Measurements from ENCODE around the gene EMILIN2. TPM values are rescaled to one million over a fixed set of nuclear protein-coding genes. Genes with fewer than 3 reads are reported as not detected.

Gene EMILIN2
- total and polyA plus RNA-seq, 2 donors, result 15.7 to 17.0 TPM

DNA sequence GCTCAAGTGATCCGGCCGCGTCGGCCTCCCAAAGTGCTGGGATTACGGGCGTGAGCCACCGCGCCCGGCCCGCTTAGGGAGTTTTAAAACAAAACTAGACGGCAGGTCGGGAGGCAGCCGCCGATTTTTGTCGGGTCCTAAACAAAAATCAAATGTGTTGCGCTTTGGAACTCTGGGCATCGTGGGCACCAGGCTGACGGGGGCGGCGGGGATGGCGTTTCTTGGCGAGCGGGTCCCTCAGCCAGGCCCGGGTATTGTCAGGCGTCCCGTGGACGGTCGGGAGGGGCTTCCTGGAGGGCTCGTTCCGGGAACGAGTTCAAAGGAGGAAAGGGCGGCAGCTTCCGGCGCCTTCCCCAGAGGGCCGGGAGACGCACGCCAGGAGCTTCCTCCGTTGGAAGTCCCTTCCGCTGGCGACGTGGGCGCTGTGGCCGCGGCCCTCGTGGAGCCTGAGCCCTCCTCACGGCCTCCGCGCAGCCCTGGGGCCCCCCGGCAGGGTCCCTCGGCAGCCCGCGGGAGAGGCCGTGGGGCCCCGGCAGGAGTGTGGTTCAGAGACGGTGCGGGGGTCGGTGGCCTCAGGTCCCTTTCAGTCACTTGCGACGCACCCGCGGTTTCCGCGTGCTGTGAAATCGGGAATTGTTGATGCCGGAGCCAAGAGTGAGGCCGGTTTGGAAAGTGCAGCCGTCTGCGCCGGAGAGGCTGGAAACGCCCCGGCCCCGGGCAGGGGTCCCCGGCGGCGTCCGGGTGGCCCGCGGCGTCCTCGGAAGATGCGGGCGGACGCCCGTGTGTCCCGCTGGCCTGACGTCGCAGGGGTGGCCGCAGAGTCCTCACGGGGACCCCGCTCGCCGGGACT lies 59.3 kb downstream of the EMILIN2 start:
- DNase-seq (ENCODE audit: extremely low spot score), result no peak
- peak overlapping the region; percentile 27 for H3K27ac ChIP-seq (ENCODE audit: low read depth)
- no peaks in the 10 kb centered on the region for H3K4me1 ChIP-seq (ENCODE audit: insufficient read depth)
- no peaks in the 10 kb centered on the region for H3K36me3 ChIP-seq (ENCODE audit: insufficient read depth)
- H3K4me3 ChIP-seq (ENCODE audit: low read depth, low read length), result peak overlapping the region; percentile 60
- WGBS, result 10% methylated on average over 92 of the region's 92 CpGs

DNA sequence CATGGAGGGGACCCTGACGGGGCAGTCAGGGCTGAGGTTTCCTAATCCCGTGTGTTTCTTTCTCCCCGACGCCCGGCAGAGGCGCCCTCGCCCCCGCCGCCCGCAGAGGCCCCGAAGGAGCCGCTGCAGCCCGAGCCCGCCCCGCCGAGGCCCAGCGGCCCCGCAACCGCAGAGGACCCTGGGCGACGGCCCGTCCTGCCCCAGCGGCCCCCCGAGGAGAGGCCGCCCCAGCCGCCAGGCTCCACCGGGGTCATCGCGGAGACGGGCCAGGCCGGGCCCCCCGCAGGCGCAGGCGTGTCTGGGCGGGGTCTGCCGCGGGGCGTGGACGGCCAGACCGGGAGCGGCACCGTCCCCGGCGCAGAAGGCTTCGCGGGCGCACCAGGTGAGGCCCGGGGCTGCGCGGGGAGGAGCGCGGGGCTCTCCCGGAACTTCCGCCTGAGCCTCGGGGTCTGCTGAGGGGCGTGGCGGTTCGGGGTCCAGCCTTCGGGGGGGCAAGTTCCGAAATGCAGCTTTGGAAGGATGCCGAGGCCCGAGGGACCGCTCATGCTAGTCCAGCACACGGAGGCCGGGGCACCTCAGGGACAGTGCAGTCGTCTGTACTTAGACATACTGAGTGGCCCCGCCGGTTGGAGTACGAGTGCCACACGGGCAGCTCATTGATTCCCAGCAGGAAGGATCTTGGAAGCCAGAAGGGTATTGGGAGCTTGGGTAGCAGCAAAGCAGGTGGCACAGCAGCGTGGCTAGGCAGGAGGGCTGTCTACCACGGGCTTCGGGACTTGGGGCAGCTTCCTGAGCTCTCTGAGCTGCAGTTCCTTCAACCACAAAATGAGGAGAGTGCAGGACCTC lies 60.1 kb downstream of the EMILIN2 start:
- peaks cover 1% of the 10 kb centered on the region for H3K36me3 ChIP-seq (ENCODE audit: insufficient read depth)
- H3K4me1 ChIP-seq (ENCODE audit: insufficient read depth), result no peaks in the 10 kb centered on the region
- 4% methylated on average over 73 of the region's 73 CpGs for WGBS
- peak overlapping the region; percentile 60 for H3K4me3 ChIP-seq (ENCODE audit: low read depth, low read length)
- DNase-seq (ENCODE audit: extremely low spot score), result no peak
- H3K27ac ChIP-seq (ENCODE audit: low read depth), result no peak overlapping the region

DNA sequence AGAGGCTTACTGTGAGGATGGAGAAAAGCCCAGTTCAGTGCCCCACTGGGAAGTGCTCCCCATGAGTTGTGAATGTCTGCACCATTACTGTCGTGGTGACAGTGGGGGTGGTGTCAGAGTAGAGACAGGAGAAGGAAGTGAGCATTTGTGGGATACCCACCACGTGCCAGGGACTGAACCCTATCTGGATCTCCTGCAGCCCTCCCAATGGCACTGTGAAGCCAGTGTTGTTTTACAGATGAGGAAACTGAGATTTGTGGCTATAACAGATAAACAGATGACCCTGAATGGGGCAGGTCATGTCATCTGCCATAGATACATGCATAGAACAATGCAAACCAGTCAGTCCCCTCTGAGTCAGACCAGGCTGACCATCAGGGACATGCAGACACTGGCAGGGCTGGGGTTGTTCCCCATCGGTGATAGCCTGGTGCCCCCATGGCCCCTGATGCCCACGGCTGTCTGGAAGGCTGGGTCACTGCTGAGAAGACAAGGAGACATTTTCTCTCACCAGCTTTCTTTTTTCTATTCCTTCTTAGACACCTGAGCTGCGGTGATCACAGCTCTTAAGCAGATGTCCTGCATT lies 60.8 kb downstream of the EMILIN2 start:
- DNase-seq (ENCODE audit: extremely low spot score), result no peak
- no peaks in the 10 kb centered on the region for H3K4me1 ChIP-seq (ENCODE audit: insufficient read depth)
- WGBS, result 87% methylated on average over 5 of the region's 5 CpGs
- H3K4me3 ChIP-seq (ENCODE audit: low read depth, low read length), result no peak overlapping the region
- peaks cover 1% of the 10 kb centered on the region for H3K36me3 ChIP-seq (ENCODE audit: insufficient read depth)
- H3K27ac ChIP-seq (ENCODE audit: low read depth), result no peak overlapping the region

DNA sequence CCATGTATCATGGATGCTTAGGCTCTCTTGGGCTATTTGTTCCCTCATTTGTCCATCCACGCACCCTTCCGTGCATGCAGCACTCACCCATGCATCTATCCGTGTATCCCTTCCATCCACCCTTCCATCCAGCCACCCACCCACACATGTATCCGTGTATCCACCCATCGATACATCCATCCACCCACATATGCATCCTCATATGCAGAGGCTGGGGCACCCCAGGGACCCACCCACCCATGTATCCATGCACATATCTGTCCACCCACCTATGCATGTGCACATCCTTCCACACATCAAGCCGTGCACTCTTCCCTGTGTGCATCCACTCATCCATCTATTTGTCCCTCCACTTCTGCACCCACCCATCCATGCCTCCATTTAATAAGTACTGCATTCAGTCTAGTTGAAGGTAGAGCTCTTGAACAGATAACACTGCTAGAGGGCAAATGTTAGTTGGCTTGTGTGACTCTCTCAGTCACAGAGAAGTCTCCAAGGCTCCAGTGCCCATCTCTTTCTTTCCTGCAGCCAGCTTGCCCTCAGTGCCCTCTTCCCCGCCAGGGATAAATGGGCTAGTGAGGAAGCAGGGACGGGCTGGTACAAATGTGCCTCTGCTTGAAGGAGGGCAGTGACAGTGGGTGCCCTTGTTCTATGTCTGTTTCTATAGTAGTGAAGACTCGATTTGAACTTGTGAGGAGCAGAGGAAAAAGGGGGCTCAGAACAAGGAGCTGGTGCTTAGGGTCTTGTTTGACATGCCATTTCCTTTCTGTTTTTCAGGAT lies 61.5 kb downstream of the EMILIN2 start:
- Histone ChIP-seq H3K36me3 (ENCODE audit: insufficient read depth) (peaks cover 1% of the 10 kb centered on the region), H3K4me1 (ENCODE audit: insufficient read depth) (no peaks in the 10 kb centered on the region), H3K27ac (ENCODE audit: low read depth) (no peak overlapping the region), H3K4me3 (ENCODE audit: low read depth, low read length) (no peak overlapping the region)
- 92% methylated on average over 9 of the region's 9 CpGs for WGBS
- no peak for DNase-seq (ENCODE audit: extremely low spot score)

DNA sequence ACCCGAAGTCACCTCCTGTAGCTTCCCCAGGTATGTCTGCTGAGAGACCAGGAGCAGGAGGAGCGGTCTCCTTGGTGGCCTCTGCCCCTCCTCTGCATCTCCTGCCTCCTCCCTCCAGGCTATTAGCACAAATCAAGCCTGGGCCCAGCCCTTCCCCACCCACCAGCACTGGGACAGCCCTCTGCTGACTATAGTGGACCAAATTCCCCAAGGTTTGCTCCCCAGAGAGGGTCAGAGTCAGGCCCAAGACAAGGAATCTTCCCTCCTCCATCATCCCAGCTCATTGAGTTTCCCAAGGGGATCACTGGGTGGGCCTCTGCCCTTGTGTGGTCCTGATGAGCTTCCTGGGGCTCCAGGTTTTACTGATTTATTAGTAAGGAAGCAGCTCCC lies 62.1 kb downstream of the EMILIN2 start:
- no peaks in the 10 kb centered on the region for H3K4me1 ChIP-seq (ENCODE audit: insufficient read depth)
- 85% methylated on average over 2 of the region's 2 CpGs for WGBS
- no peak overlapping the region for H3K27ac ChIP-seq (ENCODE audit: low read depth)
- peaks cover 1% of the 10 kb centered on the region for H3K36me3 ChIP-seq (ENCODE audit: insufficient read depth)
- no peak overlapping the region for H3K4me3 ChIP-seq (ENCODE audit: low read depth, low read length)
- DNase-seq (ENCODE audit: extremely low spot score), result no peak

DNA sequence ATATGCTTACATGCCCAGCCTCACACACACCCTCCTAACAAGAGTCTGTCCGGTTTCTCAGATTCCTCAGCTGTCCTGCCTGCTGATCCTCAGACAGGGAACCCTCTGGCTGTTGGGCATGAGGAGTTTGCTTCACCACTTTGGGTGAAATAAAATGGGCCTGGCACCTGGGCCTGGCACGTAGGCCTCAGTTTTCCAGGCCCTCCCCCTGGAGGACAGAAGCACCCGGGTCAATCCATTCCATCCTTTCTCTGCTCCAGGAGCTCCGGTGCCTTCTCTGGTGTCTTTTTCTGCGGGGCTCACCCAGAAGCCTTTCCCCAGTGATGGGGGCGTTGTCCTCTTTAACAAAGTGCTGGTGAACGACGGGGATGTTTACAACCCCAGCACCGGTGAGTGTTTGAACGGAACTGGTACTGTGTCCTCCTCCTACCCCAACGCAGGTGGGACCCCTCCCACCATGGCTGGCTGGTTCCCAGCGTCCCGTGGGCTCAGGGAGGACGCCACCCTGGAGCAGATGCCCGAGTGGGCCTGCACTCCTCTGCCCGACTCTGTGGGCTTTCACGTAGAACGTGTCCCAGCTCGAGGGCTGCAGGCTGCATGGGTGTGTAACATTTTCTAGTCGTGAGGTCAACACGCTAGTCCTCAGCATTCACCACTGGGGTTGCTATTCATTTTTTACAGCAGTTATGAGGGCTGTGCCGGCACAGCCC lies 62.8 kb downstream of the EMILIN2 start:
- Histone ChIP-seq H3K4me1 (ENCODE audit: insufficient read depth) (no peaks in the 10 kb centered on the region), H3K4me3 (ENCODE audit: low read depth, low read length) (no peak overlapping the region), H3K27ac (ENCODE audit: low read depth) (no peak overlapping the region), H3K36me3 (ENCODE audit: insufficient read depth) (peaks cover 1% of the 10 kb centered on the region)
- 81% methylated on average over 22 of the region's 22 CpGs for WGBS
- DNase-seq (ENCODE audit: extremely low spot score), result no peak

DNA sequence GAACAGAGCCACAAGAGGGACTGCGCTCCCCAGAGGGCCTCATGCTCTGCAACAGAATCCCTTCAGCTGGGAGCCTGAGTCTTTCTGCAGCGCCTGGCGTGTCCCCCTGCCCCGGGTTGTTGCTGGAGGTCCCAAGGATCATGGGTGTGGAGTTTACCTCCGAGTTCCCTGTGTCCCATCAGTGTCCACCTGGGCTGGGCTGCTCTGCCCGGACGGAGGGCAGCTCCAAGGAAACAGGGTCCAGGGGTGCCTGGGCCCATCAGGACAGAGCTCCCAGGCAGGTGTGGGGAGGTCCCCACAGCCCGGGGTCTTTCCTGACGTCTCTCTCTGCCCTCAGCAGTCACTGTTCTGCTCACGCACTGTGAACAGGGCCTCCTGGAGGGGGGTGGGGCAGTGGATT lies 63.5 kb downstream of the EMILIN2 start:
- Histone ChIP-seq H3K36me3 (ENCODE audit: insufficient read depth) (peaks cover 1% of the 10 kb centered on the region), H3K4me1 (ENCODE audit: insufficient read depth) (no peaks in the 10 kb centered on the region), H3K4me3 (ENCODE audit: low read depth, low read length) (no peak overlapping the region), H3K27ac (ENCODE audit: low read depth) (no peak overlapping the region)
- no peak for DNase-seq (ENCODE audit: extremely low spot score)
- WGBS, result 95% methylated on average over 10 of the region's 10 CpGs

DNA sequence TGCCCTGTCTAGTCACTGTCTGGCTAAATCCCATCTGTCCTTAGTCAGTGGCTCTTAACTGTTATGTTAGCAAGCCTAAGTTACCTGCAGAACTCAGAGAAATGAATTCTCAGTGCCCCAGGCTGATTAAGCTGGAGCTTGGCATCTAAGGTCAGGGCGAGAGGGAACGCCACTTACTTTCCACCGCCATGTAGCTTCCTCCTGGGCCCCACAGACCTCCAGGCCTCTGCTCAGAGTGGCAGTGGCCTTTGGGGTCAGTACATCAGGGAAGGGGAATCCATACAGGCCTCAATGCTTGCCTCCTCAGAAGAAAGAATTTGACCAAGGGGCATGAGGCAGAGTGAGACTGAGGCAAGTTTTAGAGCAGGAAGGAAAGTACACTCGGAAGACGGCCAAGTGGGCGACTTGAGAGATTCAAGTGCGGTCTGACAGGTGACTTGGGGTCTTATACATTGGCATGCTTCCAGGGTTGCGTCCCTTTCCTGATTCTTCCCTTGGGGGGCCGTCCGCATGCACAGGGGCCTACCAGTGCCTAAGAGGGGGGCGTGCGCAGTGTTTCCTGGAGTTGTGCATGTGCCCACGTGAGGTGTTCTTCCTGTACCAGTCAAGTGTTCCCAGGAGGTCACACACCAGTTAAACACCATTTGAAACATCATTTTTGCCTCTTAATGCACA lies 64.1 kb downstream of the EMILIN2 start:
- no peak for DNase-seq (ENCODE audit: extremely low spot score)
- WGBS, result 92% methylated on average over 13 of the region's 13 CpGs
- no peak overlapping the region for H3K27ac ChIP-seq (ENCODE audit: low read depth)
- H3K36me3 ChIP-seq (ENCODE audit: insufficient read depth), result peaks cover 1% of the 10 kb centered on the region
- no peak overlapping the region for H3K4me3 ChIP-seq (ENCODE audit: low read depth, low read length)
- H3K4me1 ChIP-seq (ENCODE audit: insufficient read depth), result no peaks in the 10 kb centered on the region

DNA sequence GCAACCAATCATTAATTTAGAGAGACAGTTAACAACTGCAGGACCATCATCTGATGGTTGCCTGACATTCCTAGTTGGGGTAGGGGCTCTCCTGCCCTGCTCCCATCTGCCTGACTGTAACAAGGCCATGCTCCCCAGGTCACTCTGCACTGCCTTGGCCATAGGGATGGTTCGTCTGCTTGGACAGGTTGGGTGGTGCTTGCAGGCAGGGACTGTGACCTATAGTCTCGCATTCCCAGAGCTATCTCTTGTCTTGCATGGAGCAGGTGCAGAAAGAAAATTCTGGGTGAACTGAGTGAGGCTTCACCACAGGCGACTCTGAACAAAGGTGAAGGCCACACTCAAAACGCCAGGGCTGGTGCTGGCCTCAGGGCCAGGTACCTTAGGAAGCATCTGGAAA lies 64.7 kb downstream of the EMILIN2 start:
- no peak for DNase-seq (ENCODE audit: extremely low spot score)
- Histone ChIP-seq H3K4me3 (ENCODE audit: low read depth, low read length) (no peak overlapping the region), H3K4me1 (ENCODE audit: insufficient read depth) (no peaks in the 10 kb centered on the region), H3K36me3 (ENCODE audit: insufficient read depth) (peaks cover 1% of the 10 kb centered on the region), H3K27ac (ENCODE audit: low read depth) (no peak overlapping the region)
- 95% methylated on average over 4 of the region's 4 CpGs for WGBS

DNA sequence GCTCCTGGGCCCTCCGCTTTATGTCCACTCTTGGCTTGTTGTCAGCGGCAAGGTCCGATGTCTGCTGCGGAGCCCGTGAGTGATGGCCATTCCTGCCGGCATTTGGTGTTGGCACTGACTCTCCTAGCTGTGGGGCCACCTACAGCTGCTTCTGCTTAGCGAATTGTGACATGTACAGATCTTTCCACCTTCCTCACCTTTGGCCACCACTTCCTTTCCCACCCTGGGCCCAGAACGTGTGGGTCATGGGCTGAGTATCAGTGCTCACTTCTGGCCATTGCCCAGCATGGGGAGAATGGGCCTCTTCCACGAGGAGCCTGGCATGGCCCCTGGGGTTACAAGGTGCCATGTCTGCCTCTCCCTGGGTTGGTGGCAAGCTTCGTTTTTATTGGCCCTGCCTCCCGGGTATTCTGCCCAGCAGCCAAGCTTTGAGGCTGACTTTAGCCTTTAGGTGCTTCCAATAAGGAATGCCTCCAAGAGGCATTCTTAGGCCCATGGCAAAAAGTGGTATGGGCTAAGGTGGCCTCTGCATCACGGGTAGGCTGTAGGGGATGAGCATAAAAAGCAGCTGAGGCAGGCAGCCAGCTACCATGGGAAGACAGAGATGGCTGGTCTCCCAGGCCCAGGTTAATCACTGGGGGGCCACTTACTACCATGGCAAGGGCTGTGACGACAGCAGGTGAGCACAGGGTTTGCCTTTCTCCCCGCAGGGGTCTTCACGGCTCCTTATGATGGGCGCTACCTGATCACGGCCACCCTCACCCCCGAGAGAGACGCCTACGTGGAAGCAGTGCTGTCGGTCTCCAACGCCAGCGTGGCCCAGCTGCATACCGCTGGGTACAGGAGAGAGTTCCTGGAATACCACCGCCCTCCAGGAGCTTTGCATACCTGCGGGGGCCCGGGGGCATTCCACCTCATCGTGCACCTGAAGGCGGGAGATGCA lies 65.8 kb downstream of the EMILIN2 start:
- DNase-seq (ENCODE audit: extremely low spot score), result no peak
- Histone ChIP-seq H3K4me3 (ENCODE audit: low read depth, low read length) (no peak overlapping the region), H3K36me3 (ENCODE audit: insufficient read depth) (peaks cover 1% of the 10 kb centered on the region), H3K4me1 (ENCODE audit: insufficient read depth) (no peaks in the 10 kb centered on the region), H3K27ac (ENCODE audit: low read depth) (no peak overlapping the region)
- 93% methylated on average over 29 of the region's 29 CpGs for WGBS

DNA sequence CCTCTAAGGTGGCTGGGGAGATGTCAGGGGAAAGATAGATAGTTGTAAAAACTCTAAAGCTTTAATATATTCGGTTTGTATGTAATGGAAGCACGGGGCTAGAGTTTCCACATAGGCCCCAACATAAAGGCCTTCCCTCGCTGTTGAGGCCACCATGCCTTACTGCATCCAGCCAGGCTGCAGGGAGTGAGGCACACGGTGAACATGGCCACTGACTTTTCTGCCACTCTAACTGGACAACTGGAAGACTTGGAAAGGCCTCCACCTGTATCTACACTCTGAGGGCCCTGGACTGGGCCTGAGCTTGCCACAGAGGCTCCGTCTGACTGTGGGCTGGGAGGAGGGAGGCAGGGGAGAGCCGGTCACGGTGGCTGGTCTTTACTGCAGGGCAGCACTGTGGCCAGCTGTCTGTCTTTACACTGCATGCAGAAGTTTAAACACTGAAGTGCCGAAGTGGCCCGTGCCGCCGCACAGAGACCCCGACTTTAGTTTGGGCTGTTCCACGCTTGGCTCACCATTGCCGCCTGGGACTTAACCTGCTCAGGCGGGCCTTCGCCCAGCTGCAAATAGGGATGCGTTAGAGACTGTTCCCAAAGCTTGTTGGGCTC lies 66.7 kb downstream of the EMILIN2 start:
- no peak for DNase-seq (ENCODE audit: extremely low spot score)
- Histone ChIP-seq H3K27ac (ENCODE audit: low read depth) (no peak overlapping the region), H3K4me3 (ENCODE audit: low read depth, low read length) (no peak overlapping the region), H3K4me1 (ENCODE audit: insufficient read depth) (no peaks in the 10 kb centered on the region), H3K36me3 (ENCODE audit: insufficient read depth) (peaks cover 1% of the 10 kb centered on the region)
- 79% methylated on average over 17 of the region's 17 CpGs for WGBS

Data from urinary bladder (tissue), 4 donors.